ENCODE measurements around the gene CDH4. TPM values are rescaled to one million over a fixed set of nuclear protein-coding genes. Genes with fewer than 3 reads are reported as not detected.

The CDH4 gene
- total RNA-seq, 2 donors from 2014 or later = not detected

DNA sequence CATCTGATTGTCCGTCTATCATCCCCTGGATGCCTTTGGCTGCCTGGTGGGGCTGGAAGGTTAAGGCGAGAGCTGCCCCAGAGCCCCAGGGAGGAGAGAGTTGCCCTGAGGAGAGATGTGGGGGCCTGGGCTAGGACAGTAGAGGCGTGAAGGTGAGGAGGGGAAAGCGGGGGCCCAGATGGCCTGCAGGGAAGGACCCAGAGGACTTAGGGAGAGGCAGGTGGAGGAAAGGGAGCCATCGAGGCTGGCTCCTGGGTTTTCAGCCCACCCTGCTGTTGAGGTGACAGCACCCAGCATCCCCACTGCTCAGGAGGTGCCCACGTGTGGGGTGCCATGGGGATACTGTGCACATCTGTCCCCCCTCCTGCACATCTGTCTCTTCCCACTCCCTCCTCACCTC is 539.9 kb downstream of the CDH4 start:
- H3K4me1 Mint-ChIP-seq (ENCODE audit: low read depth in 2 of 2) = no peaks in the 10 kb centered on the region
- no peaks in the 10 kb centered on the region for H3K36me3 Mint-ChIP-seq
- no peak overlapping the region for H3K4me3 Mint-ChIP-seq
- ATAC-seq = no peak
- peaks cover 8 to 17% of the 10 kb centered on the region in 2 donors for H3K27me3 Mint-ChIP-seq
- DNase-seq (ENCODE audit: low spot score) = no peak
- H3K9me3 Mint-ChIP-seq = peaks cover 14% of the 10 kb centered on the region
- no peak overlapping the region for H3K27ac Mint-ChIP-seq

DNA sequence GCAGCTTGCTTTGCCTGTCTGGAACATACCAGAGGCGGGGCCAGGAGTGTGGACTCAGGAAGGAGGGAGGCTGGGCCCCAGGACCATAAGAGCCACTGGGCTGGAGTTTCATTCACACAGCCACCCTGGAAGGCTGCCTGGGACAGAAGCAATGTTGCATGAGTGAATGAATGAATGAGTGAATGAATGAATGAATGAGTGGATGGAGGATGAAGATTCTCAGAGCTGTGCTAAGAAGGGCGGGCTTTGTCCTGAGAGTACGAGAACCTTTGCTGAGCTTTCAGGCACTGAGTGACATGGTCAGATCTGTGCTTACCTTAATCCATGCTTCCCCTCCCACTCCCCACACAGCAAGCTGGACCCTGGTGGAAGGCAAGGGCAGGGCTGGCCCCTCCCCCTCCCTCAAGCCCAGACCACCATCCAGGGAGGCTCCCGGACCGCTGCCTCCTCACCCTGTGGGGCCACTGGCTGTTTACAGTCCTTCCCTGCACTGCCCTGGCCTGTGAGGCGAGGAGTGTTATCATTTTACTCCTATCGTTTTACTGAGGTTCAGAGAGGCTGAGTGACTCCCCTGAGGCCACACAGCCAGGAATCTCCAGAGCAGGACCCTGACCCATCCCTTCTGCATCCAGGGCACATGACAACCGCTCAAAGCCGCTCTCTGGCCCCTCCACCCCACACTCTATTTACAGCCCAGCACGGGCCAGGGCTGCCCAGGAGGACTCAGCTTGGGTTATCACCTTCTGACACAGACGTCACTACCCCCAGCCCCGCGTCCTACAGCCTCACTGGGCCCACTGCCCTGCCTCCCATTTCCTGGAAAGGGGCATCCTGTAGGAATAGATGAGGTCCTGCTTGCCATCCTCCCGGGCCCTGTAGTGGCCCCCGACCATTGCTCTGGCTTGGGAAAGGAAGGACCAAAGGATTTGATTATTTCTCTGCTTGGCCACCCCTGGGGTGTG is 543.9 kb downstream of the CDH4 start:
- DNase-seq (ENCODE audit: low spot score) (no peak), ATAC-seq (no peak)
- no peak overlapping the region for H3K4me3 Mint-ChIP-seq
- peaks cover 3% of the 10 kb centered on the region for H3K9me3 Mint-ChIP-seq
- H3K27me3 Mint-ChIP-seq = peaks cover 0 to 8% of the 10 kb centered on the region in 2 donors
- H3K4me1 Mint-ChIP-seq (ENCODE audit: low read depth in 2 of 2) = no peaks in the 10 kb centered on the region
- H3K36me3 Mint-ChIP-seq = no peaks in the 10 kb centered on the region
- H3K27ac Mint-ChIP-seq = no peak overlapping the region

DNA sequence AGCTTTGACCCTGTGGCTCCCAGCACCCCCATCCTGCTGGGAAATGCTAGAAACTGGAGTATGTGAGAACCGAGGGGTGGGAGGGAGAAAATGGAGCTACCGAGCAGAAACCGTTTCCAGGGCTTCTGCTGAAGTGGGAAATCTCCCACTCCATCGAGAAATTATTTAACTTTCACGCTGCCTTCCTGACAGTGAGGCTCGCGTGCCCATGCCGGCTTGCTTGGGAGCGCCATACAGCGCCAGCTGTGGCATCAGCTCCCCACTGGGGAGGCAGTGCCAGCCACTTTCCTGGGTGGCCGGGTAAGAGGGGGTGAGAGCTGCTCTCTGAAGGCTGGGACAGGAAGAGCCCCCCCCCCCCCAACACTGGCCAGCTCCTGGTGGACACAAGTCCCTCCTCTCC is 544.7 kb downstream of the CDH4 start:
- H3K4me3 Mint-ChIP-seq = no peak overlapping the region
- ATAC-seq (no peak), DNase-seq (ENCODE audit: low spot score) (no peak)
- H3K27ac Mint-ChIP-seq = no peak overlapping the region
- H3K9me3 Mint-ChIP-seq = peaks cover 3% of the 10 kb centered on the region
- no peaks in the 10 kb centered on the region for H3K4me1 Mint-ChIP-seq (ENCODE audit: low read depth in 2 of 2)
- H3K36me3 Mint-ChIP-seq = no peaks in the 10 kb centered on the region
- peaks cover 3 to 8% of the 10 kb centered on the region in 2 donors for H3K27me3 Mint-ChIP-seq

DNA sequence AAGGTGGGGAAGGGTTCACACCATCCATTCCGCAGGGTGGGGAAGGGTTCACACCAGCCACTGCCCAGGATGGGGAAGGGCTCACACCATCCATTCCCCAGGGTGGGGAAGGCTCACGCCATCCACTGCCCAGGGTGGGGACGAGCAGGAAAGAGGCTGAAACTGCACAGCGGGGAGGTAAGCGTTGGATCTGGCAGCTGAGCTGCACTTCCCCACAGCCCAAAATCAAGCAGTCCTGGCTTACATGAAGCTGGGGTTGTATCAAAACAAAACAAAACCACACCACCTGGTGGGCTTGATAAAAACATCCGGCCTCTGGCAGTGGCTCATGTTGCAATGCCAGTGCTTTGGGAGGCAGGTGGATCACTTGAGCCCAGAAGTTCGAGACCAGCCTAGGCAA is 545.1 kb downstream of the CDH4 start:
- H3K27me3 Mint-ChIP-seq = peaks cover 3 to 8% of the 10 kb centered on the region in 2 donors
- peaks cover 3% of the 10 kb centered on the region for H3K9me3 Mint-ChIP-seq
- no peak overlapping the region for H3K27ac Mint-ChIP-seq
- H3K4me3 Mint-ChIP-seq = no peak overlapping the region
- no peak for DNase-seq (ENCODE audit: low spot score)
- no peak for ATAC-seq
- H3K4me1 Mint-ChIP-seq (ENCODE audit: low read depth in 2 of 2) = no peaks in the 10 kb centered on the region
- H3K36me3 Mint-ChIP-seq = no peaks in the 10 kb centered on the region

DNA sequence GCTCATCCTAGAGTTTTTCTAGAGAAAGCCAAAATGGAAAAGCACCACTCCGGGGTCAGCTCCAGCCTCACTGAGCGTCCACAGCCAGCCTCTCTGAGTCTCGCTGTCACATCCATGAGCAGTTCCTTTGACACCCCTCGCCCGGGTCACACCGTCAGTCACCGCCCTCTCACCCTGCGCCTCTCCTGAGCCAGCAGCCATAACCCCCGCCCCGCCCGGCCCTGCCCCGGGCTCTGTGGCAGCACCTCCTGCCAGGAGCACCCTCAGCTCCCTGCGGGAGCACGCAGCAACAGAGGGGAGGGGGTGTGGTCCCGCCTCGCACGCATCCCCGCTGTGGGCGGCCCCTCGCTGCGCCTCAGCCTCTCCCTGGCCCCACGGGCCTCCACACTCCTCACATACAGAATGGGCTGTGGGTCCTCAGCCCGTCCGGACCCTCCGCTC is 545.9 kb downstream of the CDH4 start:
- Mint-ChIP-seq H3K4me3 (no peak overlapping the region), H3K36me3 (no peaks in the 10 kb centered on the region), H3K4me1 (ENCODE audit: low read depth in 2 of 2) (no peaks in the 10 kb centered on the region), H3K9me3 (peaks cover 3% of the 10 kb centered on the region), H3K27ac (no peak overlapping the region), H3K27me3 (peaks cover 3 to 8% of the 10 kb centered on the region in 2 donors)
- ATAC-seq = no peak
- DNase-seq (ENCODE audit: low spot score) = no peak

DNA sequence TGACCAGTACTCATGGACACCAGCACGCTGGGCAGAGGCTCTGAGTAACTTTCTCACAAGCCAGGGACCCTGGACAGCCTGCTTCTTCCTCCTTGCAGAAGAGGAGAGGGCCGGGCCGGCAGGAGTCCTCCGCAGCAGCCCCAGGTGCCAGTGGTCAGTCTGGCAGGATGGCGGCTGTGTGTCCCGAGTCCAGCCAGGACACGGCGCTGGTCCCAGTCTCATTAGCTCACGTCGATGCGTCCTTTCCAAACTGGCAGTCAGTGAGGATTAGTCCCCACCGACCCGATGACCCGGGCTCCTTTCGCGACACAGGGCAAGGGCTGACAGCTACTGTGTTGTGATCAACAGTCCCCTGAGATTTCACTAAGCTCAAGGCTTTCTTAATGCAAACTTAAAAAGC is 546.6 kb downstream of the CDH4 start:
- Mint-ChIP-seq H3K4me1 (ENCODE audit: low read depth in 2 of 2) (no peaks in the 10 kb centered on the region), H3K4me3 (no peak overlapping the region), H3K27ac (no peak overlapping the region), H3K27me3 (peaks cover 3 to 8% of the 10 kb centered on the region in 2 donors), H3K9me3 (peaks cover 3% of the 10 kb centered on the region), H3K36me3 (no peaks in the 10 kb centered on the region)
- ATAC-seq = no peak
- DNase-seq (ENCODE audit: low spot score) = no peak

DNA sequence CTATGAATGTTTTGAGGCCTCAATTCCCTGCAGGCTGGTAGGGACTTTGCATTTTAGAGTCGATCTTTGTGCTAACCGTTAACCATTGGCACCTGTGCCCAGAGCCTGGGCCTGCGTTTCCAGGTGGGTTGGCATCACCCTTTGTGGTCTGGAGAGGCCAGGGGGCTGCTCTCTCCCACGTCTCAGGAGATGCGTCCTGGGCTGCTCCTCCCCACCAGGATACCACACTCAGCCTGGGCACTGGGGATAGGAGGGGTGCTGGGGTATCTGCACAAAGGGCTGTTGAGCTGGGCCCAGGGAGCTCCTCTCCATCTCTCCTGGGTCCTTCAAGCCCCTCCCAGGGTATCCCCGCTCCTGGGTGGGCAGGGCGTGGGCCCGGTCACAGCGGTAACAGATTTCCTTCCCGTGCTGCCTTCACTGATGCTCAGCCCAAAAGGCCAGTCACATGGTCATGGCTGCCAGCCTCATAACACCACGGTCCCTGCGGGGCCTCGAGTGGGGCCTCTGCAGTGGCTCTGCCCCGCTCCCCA is 547.4 kb downstream of the CDH4 start:
- H3K9me3 Mint-ChIP-seq = peaks cover 3% of the 10 kb centered on the region
- no peaks in the 10 kb centered on the region for H3K36me3 Mint-ChIP-seq
- peaks cover 4 to 8% of the 10 kb centered on the region in 2 donors for H3K27me3 Mint-ChIP-seq
- H3K27ac Mint-ChIP-seq = no peak overlapping the region
- DNase-seq (ENCODE audit: low spot score) (no peak), ATAC-seq (no peak)
- no peak overlapping the region for H3K4me3 Mint-ChIP-seq
- H3K4me1 Mint-ChIP-seq (ENCODE audit: low read depth in 2 of 2) = no peaks in the 10 kb centered on the region

DNA sequence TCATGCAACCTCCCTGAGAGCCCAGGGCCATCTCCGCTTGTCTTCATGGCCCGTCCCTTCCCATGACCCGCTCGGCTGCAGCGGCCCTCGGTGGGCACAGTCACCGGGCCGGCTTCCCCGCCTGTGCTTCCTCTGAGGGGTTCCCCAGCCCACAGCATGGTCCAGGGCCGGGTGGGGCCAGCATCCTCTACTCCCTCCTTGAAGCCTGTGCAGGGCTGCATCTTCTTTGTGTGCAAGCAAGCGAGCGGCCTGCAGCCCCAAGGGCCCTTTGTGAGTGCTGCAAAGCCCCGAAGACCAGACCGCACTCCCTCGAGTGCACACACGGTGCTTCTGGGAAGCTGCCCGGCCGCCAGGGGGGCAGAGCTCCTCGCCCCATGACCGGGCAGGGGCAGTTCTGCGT is 547.9 kb downstream of the CDH4 start:
- Mint-ChIP-seq H3K4me1 (ENCODE audit: low read depth in 2 of 2) (no peaks in the 10 kb centered on the region), H3K9me3 (peaks cover under 1% of the 10 kb centered on the region), H3K27me3 (peaks cover 4 to 6% of the 10 kb centered on the region in 2 donors), H3K27ac (no peak overlapping the region), H3K36me3 (no peaks in the 10 kb centered on the region), H3K4me3 (no peak overlapping the region)
- ATAC-seq = no peak
- no peak for DNase-seq (ENCODE audit: low spot score)

DNA sequence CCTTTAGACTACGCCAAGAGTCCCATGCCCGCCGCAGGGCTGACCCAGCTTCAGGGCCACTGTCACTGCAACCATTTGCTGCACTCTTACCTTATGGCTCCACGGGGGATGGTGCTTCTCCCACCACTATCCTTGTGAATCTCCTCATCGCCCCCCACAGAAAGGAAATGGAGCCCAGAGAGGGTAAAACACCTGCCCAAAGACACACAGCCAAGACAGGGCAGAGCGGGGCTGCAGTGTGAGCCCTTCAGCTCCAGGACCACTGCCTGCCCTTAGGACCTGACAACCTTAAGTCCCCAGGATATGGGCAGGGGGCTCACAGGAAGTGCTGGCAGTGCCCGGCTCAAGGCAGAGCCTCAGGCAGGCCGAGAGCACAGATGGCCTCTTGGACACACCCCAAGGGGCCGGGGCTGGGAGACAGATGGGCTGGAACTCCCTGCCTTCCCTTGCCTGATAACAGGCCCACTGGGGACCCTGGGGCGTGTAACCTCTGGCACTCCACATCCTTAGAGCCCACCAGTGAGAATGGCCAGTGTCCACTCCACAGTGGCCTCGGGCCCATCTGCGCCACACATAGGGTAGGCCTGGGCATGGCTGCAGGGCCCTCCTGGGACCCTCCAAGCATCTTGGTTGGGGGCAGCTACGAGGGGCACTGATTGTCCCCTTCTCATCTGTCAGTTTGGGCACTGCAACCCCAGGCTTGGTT is 548.5 kb downstream of the CDH4 start:
- Mint-ChIP-seq H3K4me3 (no peak overlapping the region), H3K36me3 (no peaks in the 10 kb centered on the region), H3K9me3 (no peaks in the 10 kb centered on the region), H3K27me3 (peaks cover 0 to 6% of the 10 kb centered on the region in 2 donors), H3K27ac (no peak overlapping the region), H3K4me1 (ENCODE audit: low read depth in 2 of 2) (no peaks in the 10 kb centered on the region)
- ATAC-seq (no peak), DNase-seq (ENCODE audit: low spot score) (no peak)

DNA sequence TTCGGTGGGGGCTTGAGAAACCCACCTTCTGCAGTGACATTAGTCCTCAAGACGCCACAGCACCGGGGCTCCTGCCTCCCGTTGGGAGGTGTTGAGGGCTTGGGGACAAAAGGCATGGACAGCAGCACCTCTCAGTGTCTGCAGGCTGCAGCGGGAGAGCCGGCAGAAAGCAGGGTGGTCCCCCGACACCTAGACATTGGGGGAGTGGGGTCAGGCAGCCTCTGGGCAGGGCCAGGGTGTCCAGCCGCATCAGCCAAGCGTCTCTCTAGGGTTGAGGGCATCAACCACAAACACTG is 549.0 kb downstream of the CDH4 start:
- H3K36me3 Mint-ChIP-seq = no peaks in the 10 kb centered on the region

DNA sequence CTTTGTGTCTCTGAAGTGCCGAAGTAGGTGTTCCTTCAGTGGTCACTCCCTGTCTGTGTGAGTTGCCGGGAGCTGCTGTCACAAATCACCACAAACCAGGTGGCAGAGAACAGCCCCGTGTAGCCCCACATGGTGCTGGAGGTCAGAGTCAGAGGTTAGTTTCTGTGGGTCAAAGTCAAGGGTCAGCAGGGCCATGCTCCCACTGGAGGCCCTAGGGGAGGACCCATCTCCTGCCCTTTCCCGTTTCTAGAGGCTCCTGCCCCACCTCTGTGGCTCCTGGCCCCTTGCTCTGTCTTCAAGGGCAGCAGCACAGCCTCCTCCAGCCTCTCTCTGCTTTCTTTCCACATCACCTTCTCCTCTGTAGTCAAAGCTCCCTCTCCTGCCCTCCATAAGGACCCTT is 549.4 kb downstream of the CDH4 start:
- no peaks in the 10 kb centered on the region for H3K9me3 Mint-ChIP-seq
- H3K36me3 Mint-ChIP-seq = no peaks in the 10 kb centered on the region
- H3K27me3 Mint-ChIP-seq = peaks cover 0 to 6% of the 10 kb centered on the region in 2 donors
- H3K4me1 Mint-ChIP-seq (ENCODE audit: low read depth in 2 of 2) = no peaks in the 10 kb centered on the region
- H3K27ac Mint-ChIP-seq = no peak overlapping the region
- ATAC-seq (no peak), DNase-seq (ENCODE audit: low spot score) (no peak)
- no peak overlapping the region for H3K4me3 Mint-ChIP-seq

More for the DNA sequence above, 549.0 kb downstream of the CDH4 start:
- no peak overlapping the region for H3K4me3 Mint-ChIP-seq
- no peak overlapping the region for H3K27ac Mint-ChIP-seq
- H3K4me1 Mint-ChIP-seq (ENCODE audit: low read depth in 2 of 2) = no peaks in the 10 kb centered on the region
- DNase-seq (ENCODE audit: low spot score) (no peak), ATAC-seq (no peak)
- H3K9me3 Mint-ChIP-seq = no peaks in the 10 kb centered on the region
- peaks cover 0 to 6% of the 10 kb centered on the region in 2 donors for H3K27me3 Mint-ChIP-seq

DNA sequence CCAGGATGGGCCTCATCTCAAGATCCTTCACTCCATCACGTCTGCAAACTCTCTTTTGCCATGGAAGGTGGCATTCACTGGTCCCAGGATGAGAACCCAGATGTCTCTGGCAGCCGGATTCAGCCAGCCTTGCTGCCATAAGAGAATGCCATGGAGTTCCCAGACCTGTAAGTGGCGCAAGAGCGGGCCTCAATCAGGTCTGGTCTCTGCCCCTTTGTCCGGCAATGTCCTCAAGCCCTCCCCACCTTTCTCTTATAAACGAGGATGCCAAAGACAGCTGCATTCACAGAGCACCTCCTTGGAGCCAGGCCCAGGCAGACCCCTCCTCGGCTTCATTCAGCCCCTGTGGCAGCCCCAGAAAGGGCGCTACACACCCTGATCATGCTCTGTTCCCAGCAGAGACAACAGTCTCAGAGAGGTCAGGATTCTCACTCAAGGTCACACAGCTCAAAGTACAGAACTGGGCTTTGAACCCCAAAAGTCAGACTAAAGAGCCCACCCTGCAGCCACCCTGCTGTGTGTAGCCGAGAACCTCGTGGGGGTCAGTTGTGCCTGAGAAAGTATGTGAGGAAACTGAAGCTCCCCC is 549.9 kb downstream of the CDH4 start:
- H3K27ac Mint-ChIP-seq = no peak overlapping the region
- H3K36me3 Mint-ChIP-seq = no peaks in the 10 kb centered on the region
- no peaks in the 10 kb centered on the region for H3K9me3 Mint-ChIP-seq
- no peak overlapping the region for H3K4me3 Mint-ChIP-seq
- ATAC-seq (no peak), DNase-seq (ENCODE audit: low spot score) (no peak)
- no peaks in the 10 kb centered on the region for H3K4me1 Mint-ChIP-seq (ENCODE audit: low read depth in 2 of 2)
- peaks cover 0 to 6% of the 10 kb centered on the region in 2 donors for H3K27me3 Mint-ChIP-seq

DNA sequence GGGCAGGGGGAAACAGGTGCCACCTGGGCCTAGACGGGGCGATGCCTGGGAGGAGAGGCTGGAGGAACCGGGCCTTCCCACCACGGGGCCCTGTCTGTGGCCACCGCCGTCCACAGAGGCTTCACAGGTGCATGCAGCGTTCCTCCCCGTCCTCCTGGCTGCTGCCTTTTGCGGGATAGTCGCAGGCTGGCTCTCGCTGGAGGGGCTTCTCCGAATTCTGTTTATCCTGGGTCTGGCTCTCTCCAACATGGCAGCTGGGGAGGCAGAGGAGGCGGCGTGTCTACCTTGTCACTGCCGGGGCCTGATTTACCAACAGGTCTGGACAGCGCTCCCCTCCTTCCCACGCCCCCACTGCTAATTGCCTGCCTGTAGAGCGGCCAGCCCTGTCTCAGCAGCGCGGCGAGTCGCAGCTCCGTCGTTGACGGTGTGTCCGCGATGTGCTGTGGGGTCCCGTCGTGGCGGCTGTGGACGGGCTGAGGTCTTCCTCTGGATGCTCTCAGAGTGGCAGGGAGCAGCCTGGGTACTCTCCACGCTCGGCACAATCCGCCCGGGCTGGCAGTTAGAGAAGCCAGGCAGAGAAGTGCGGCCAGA is 550.8 kb downstream of the CDH4 start:
- no peaks in the 10 kb centered on the region for H3K9me3 Mint-ChIP-seq
- peaks cover 0 to 6% of the 10 kb centered on the region in 2 donors for H3K27me3 Mint-ChIP-seq
- H3K36me3 Mint-ChIP-seq = no peaks in the 10 kb centered on the region
- H3K27ac Mint-ChIP-seq = no peak overlapping the region
- ATAC-seq (no peak), DNase-seq (ENCODE audit: low spot score) (no peak)
- H3K4me3 Mint-ChIP-seq = no peak overlapping the region
- no peaks in the 10 kb centered on the region for H3K4me1 Mint-ChIP-seq (ENCODE audit: low read depth in 2 of 2)

Measured in natural killer cell treated with Interleukin-12 subunit alpha and Interleukin-12 subunit beta and Interleukin-15 and Interleukin-18, amount 100 ng/mL, for 72 hours (primary cell).